ENCODE results near the gene ADAMTSL5.

GRCh38 chr19:1490311-1491113 is 22.3 kb downstream of the ADAMTSL5 start, which contains the start of gene PCSK4:
- TF ChIP-seq POLR2AphosphoS5 (IDR thresholded peaks at IDR 0.05; ENCODE audit: low read depth, low read length), result no peak
- no peak for TF ChIP-seq CTCF (IDR thresholded peaks at IDR 0.05)
- TF ChIP-seq, protein P1, sequence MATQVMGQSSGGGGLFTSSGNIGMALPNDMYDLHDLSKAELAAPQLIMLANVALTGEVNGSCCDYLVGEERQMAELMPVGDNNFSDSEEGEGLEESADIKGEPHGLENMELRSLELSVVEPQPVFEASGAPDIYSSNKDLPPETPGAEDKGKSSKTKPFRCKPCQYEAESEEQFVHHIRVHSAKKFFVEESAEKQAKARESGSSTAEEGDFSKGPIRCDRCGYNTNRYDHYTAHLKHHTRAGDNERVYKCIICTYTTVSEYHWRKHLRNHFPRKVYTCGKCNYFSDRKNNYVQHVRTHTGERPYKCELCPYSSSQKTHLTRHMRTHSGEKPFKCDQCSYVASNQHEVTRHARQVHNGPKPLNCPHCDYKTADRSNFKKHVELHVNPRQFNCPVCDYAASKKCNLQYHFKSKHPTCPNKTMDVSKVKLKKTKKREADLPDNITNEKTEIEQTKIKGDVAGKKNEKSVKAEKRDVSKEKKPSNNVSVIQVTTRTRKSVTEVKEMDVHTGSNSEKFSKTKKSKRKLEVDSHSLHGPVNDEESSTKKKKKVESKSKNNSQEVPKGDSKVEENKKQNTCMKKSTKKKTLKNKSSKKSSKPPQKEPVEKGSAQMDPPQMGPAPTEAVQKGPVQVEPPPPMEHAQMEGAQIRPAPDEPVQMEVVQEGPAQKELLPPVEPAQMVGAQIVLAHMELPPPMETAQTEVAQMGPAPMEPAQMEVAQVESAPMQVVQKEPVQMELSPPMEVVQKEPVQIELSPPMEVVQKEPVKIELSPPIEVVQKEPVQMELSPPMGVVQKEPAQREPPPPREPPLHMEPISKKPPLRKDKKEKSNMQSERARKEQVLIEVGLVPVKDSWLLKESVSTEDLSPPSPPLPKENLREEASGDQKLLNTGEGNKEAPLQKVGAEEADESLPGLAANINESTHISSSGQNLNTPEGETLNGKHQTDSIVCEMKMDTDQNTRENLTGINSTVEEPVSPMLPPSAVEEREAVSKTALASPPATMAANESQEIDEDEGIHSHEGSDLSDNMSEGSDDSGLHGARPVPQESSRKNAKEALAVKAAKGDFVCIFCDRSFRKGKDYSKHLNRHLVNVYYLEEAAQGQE (IDR thresholded peaks at IDR 0.05; ENCODE audit: insufficient read depth in 1 of 2, low read depth in 2 of 2, low read length in 1 of 2), result no peak

All from Panc1 (cell line).